WTC11 (cell line): ENCODE data around the gene PTH1R. TPM values are rescaled to one million over a fixed set of nuclear protein-coding genes. Genes with fewer than 3 reads are reported as not detected.

Experiments
- ATAC-seq: fragments of 200-7000 bp; cut with Tn5 transposase; 2 replicates; pipeline ENCODE4 v1.10.0; 2021; ENCODE audit warnings: mild to moderate bottlenecking, moderate library complexity
- CTCF ChIA-PET: fragments of 300-600 bp; sonication (Branson Sonifier 250); formaldehyde crosslinking; loops from one replicate; lab custom pipeline; 2021; ENCODE audit warnings: antibody characterized with exemption; lab: Charles Lee
- POLR2A ChIA-PET: fragments of 350-600 bp; sonication (Branson Sonifier 250); formaldehyde crosslinking; loops from one replicate; lab custom pipeline; 2021; ENCODE audit warnings: antibody characterized with exemption; lab: Charles Lee
- DNase-seq: peaks from one replicate; pipeline ENCODE4 v3.0.0; 2021; ENCODE audit warnings: low spot score
- H3K27ac Mint-ChIP-seq: 2 replicates; pipeline ENCODE4 v1.8.0; 2021; ENCODE audit warnings: mixed read lengths
- H3K27me3 Mint-ChIP-seq: 2 replicates; pipeline ENCODE4 v1.8.0; 2021; ENCODE audit warnings: low read depth, mild to moderate bottlenecking, moderate library complexity, mixed read lengths
- H3K36me3 Mint-ChIP-seq: 2 replicates; pipeline ENCODE4 v1.8.0; 2021; ENCODE audit warnings: mixed read lengths
- H3K4me1 Mint-ChIP-seq: 2 replicates; pipeline ENCODE4 v1.8.0; 2022; ENCODE audit warnings: mixed read lengths
- H3K4me3 Mint-ChIP-seq: 2 replicates; pipeline ENCODE4 v1.8.0; 2021; ENCODE audit warnings: mild to moderate bottlenecking, moderate library complexity, mixed read lengths
- H3K9me3 Mint-ChIP-seq: 2 replicates; pipeline ENCODE4 v1.8.0; 2021; ENCODE audit warnings: mixed read lengths
- FOXJ3 ChIP-seq: sonication (generic); formaldehyde crosslinking; IDR thresholded peaks from 2 replicates; pipeline ENCODE4 v1.9.0; 2021; ENCODE audit warnings: missing genetic modification reagents, mild to moderate bottlenecking, borderline replicate concordance
- GRHL2 ChIP-seq: fragments of 250-450 bp; sonication (Bioruptor Pico); IDR thresholded peaks from 2 replicates; pipeline ENCODE4 v1.8.0; 2022; ENCODE audit warnings: mild to moderate bottlenecking, moderate library complexity; ENCODE audit not compliant: insufficient replicate concordance, severe bottlenecking
- HMGA2 ChIP-seq: fragments of 250-450 bp; sonication (Bioruptor Pico); IDR thresholded peaks from 2 replicates; pipeline ENCODE4 v1.4.0; 2021; ENCODE audit warnings: mild to moderate bottlenecking, moderate library complexity
- IRF2 ChIP-seq: sonication (generic); formaldehyde crosslinking; IDR thresholded peaks from 2 replicates; pipeline ENCODE4 v1.8.0; 2022; ENCODE audit warnings: low read depth, missing genetic modification reagents, borderline replicate concordance
- MXD4 ChIP-seq: fragments of 250-450 bp; sonication (Bioruptor Pico); IDR thresholded peaks from 2 replicates; pipeline ENCODE4 v1.8.0; 2021; ENCODE audit warnings: mild to moderate bottlenecking, moderate library complexity, borderline replicate concordance
- NFATC4 ChIP-seq: fragments of 250-450 bp; sonication (Bioruptor Pico); IDR thresholded peaks from 2 replicates; pipeline ENCODE4 v1.9.0; 2021; ENCODE audit warnings: mild to moderate bottlenecking
- RORB ChIP-seq: fragments of 250-450 bp; sonication (Bioruptor Pico); IDR thresholded peaks from 2 replicates; pipeline ENCODE4 v1.9.0; 2021; ENCODE audit warnings: mild to moderate bottlenecking
- SP1 ChIP-seq: sonication (generic); formaldehyde crosslinking; conservative IDR thresholded peaks from 2 replicates; pipeline ENCODE4 v1.8.1; 2022; ENCODE audit warnings: missing genetic modification reagents
- TCF7 ChIP-seq: sonication (generic); formaldehyde crosslinking; IDR thresholded peaks from 2 replicates; pipeline ENCODE4 v1.8.0; 2022; ENCODE audit warnings: mild to moderate bottlenecking, low read depth, missing genetic modification reagents, moderate library complexity
- ZBTB21 ChIP-seq: sonication (generic); formaldehyde crosslinking; IDR thresholded peaks from 2 replicates; pipeline ENCODE4 v1.8.1; 2023; ENCODE audit warnings: mild to moderate bottlenecking, missing genetic modification reagents, borderline replicate concordance
- total RNA-seq: library from RNA; stranded (reverse); gene quantifications from 3 replicates; pipeline ENCODE4 v1.2.3, GENCODE V29; 2021
- TF ChIP-seq, protein P1 (sequence below): sonication (generic); formaldehyde crosslinking; IDR thresholded peaks from 2 replicates; pipeline ENCODE4 v1.8.1; 2022; ENCODE audit warnings: missing genetic modification reagents, borderline replicate concordance
- TF ChIP-seq, protein P2 (sequence below): sonication (generic); formaldehyde crosslinking; IDR thresholded peaks from 2 replicates; pipeline ENCODE4 v1.8.0; 2022; ENCODE audit warnings: missing genetic modification reagents
- TF ChIP-seq, protein P3 (sequence below): fragments of 200-600 bp; IDR thresholded peaks from 2 replicates; pipeline ENCODE4 v1.8.0; 2022; ENCODE audit warnings: antibody characterized with exemption
- TF ChIP-seq, protein P4 (sequence below): sonication (generic); formaldehyde crosslinking; IDR thresholded peaks from 2 replicates; pipeline ENCODE4 v1.8.1; 2023; ENCODE audit warnings: mild to moderate bottlenecking, missing genetic modification reagents
- TF ChIP-seq, protein P5 (sequence below): fragments of 250-450 bp; sonication (Bioruptor Pico); IDR thresholded peaks from 2 replicates; pipeline ENCODE4 v1.9.0; 2021; ENCODE audit warnings: moderate library complexity, mild to moderate bottlenecking, inconsistent platforms, borderline replicate concordance
- TF ChIP-seq, protein P6 (sequence below): sonication (generic); formaldehyde crosslinking; IDR thresholded peaks from 2 replicates; pipeline ENCODE4 v1.8.1; 2022; ENCODE audit warnings: low read depth, missing genetic modification reagents, borderline replicate concordance
- TF ChIP-seq, protein P7 (sequence below): sonication (generic); formaldehyde crosslinking; IDR thresholded peaks from 2 replicates; pipeline ENCODE4 v1.8.1; 2023; ENCODE audit warnings: mild to moderate bottlenecking, missing genetic modification reagents, moderate library complexity

Gene PTH1R
- total RNA-seq, 1 experiment from 2014 or later: 12.0 TPM

DNA sequence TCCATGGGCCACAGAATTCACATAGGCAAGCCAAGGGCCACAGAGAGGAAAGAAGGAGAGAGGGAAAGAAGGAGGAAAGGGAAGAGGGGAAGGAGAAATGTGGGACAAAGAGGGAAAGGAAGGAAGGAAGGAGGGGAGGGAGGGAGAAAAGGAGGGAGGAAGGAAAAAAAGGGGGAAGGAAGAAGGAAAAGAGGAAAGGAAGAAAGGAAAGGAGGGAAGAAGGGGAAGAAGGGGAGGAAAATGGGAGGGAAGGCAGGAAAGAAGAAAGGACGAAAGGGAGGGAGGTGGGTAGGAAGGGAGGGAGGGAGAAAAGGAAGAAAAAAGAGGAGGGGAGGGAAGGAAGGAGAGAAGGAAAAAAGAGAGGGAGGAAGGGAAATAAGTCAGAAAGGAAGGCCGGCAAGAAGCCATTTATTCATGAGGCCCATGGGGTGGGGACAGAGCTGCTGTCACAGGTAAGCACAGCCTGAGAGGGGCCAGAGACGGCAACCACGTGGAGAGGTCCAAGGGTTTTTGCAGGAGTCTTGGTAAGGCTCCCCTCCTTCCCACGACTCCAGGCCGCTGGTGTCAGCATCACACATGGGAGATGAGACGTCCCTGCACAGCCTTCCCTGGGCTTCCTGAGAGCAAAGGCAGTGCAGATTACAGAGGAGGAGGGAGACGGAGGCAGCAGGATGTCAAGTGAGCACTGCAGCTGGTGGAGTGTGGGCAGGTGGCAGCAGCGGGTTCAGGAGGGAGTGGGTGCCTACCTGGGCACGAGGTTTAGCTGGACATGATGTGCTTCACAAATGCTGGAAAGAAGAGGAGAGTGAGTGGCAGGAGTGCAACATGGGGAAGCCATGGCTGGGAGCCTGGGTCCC is 19.8 kb upstream of the PTH1R start:
- Mint-ChIP-seq H3K4me1 (no peaks in the 10 kb centered on the region), H3K36me3 (no peaks in the 10 kb centered on the region), H3K4me3 (no peak overlapping the region; the same call in 1 of the 2 replicates), H3K9me3 (no peaks in the 10 kb centered on the region)
- no peak for ATAC-seq
- no peak for TF ChIP-seq IRF2 (CRISPR knock-in tag)
- TF ChIP-seq, protein P1, sequence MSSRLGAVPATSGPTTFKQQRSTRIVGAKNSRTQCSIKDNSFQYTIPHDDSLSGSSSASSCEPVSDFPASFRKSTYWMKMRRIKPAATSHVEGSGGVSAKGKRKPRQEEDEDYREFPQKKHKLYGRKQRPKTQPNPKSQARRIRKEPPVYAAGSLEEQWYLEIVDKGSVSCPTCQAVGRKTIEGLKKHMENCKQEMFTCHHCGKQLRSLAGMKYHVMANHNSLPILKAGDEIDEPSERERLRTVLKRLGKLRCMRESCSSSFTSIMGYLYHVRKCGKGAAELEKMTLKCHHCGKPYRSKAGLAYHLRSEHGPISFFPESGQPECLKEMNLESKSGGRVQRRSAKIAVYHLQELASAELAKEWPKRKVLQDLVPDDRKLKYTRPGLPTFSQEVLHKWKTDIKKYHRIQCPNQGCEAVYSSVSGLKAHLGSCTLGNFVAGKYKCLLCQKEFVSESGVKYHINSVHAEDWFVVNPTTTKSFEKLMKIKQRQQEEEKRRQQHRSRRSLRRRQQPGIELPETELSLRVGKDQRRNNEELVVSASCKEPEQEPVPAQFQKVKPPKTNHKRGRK (CRISPR knock-in tag): peak; percentile 65; the same call in 1 of the 2 replicates
- TF ChIP-seq, all 79 proteins: peak for 1
- peaks cover 3% of the 10 kb centered on the region; the same call in 1 of the 2 replicates for H3K27me3 Mint-ChIP-seq
- CTCF ChIA-PET: interaction anchor here (1.2 kb wide), 1 partner anchor 10 kb away, joined by 3 read pairs; no protein-coding TSS in a partner anchor
- POLR2A ChIA-PET: no interaction called here
- DNase-seq: peak; percentile 8
- no peak overlapping the region for H3K27ac Mint-ChIP-seq

DNA sequence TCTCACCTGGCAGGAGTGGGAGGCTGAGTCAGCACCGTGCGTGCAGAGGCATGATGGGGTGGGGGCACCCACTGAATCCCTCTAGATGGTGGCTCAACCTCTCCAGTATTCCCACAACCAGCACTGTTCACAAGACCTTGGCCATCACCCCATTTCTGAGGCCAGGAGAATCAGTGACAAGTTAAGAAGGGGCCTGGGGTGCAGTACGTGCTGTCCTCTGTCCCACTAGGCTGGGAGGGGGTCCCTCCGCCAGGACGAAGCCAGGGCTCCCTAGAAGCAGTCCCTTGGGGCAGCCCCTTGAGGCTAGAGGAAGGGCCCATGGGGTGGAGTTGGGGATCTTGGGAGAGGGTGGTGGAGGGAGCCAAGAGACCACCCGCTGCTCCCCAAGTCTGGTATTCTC is 19.1 kb upstream of the PTH1R start:
- no peak overlapping the region for H3K4me3 Mint-ChIP-seq
- H3K9me3 Mint-ChIP-seq: no peaks in the 10 kb centered on the region
- H3K27me3 Mint-ChIP-seq: peaks cover 3% of the 10 kb centered on the region; the same call in 1 of the 2 replicates
- ATAC-seq: no peak
- no peaks in the 10 kb centered on the region for H3K36me3 Mint-ChIP-seq
- DNase-seq: peak; percentile 2
- POLR2A ChIA-PET: no interaction called here
- no peaks in the 10 kb centered on the region for H3K4me1 Mint-ChIP-seq
- TF ChIP-seq RORB (CRISPR knock-in tag) (no peak), GRHL2 (CRISPR knock-in tag) (no peak), MXD4 (CRISPR knock-in tag) (no peak), TCF7 (CRISPR knock-in tag) (no peak), FOXJ3 (CRISPR knock-in tag) (no peak), ZBTB21 (no peak), NFATC4 (CRISPR knock-in tag) (no peak), SP1 (CRISPR knock-in tag) (no peak), HMGA2 (CRISPR knock-in tag) (no peak), IRF2 (CRISPR knock-in tag) (no peak)
- TF ChIP-seq, protein P2, sequence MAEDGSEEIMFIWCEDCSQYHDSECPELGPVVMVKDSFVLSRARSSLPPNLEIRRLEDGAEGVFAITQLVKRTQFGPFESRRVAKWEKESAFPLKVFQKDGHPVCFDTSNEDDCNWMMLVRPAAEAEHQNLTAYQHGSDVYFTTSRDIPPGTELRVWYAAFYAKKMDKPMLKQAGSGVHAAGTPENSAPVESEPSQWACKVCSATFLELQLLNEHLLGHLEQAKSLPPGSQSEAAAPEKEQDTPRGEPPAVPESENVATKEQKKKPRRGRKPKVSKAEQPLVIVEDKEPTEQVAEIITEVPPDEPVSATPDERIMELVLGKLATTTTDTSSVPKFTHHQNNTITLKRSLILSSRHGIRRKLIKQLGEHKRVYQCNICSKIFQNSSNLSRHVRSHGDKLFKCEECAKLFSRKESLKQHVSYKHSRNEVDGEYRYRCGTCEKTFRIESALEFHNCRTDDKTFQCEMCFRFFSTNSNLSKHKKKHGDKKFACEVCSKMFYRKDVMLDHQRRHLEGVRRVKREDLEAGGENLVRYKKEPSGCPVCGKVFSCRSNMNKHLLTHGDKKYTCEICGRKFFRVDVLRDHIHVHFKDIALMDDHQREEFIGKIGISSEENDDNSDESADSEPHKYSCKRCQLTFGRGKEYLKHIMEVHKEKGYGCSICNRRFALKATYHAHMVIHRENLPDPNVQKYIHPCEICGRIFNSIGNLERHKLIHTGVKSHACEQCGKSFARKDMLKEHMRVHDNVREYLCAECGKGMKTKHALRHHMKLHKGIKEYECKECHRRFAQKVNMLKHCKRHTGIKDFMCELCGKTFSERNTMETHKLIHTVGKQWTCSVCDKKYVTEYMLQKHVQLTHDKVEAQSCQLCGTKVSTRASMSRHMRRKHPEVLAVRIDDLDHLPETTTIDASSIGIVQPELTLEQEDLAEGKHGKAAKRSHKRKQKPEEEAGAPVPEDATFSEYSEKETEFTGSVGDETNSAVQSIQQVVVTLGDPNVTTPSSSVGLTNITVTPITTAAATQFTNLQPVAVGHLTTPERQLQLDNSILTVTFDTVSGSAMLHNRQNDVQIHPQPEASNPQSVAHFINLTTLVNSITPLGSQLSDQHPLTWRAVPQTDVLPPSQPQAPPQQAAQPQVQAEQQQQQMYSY (CRISPR knock-in tag): no peak
- TF ChIP-seq, protein P3, sequence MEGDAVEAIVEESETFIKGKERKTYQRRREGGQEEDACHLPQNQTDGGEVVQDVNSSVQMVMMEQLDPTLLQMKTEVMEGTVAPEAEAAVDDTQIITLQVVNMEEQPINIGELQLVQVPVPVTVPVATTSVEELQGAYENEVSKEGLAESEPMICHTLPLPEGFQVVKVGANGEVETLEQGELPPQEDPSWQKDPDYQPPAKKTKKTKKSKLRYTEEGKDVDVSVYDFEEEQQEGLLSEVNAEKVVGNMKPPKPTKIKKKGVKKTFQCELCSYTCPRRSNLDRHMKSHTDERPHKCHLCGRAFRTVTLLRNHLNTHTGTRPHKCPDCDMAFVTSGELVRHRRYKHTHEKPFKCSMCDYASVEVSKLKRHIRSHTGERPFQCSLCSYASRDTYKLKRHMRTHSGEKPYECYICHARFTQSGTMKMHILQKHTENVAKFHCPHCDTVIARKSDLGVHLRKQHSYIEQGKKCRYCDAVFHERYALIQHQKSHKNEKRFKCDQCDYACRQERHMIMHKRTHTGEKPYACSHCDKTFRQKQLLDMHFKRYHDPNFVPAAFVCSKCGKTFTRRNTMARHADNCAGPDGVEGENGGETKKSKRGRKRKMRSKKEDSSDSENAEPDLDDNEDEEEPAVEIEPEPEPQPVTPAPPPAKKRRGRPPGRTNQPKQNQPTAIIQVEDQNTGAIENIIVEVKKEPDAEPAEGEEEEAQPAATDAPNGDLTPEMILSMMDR: no peak
- TF ChIP-seq, protein P4, sequence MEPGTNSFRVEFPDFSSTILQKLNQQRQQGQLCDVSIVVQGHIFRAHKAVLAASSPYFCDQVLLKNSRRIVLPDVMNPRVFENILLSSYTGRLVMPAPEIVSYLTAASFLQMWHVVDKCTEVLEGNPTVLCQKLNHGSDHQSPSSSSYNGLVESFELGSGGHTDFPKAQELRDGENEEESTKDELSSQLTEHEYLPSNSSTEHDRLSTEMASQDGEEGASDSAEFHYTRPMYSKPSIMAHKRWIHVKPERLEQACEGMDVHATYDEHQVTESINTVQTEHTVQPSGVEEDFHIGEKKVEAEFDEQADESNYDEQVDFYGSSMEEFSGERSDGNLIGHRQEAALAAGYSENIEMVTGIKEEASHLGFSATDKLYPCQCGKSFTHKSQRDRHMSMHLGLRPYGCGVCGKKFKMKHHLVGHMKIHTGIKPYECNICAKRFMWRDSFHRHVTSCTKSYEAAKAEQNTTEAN: no peak
- TF ChIP-seq, protein P5, sequence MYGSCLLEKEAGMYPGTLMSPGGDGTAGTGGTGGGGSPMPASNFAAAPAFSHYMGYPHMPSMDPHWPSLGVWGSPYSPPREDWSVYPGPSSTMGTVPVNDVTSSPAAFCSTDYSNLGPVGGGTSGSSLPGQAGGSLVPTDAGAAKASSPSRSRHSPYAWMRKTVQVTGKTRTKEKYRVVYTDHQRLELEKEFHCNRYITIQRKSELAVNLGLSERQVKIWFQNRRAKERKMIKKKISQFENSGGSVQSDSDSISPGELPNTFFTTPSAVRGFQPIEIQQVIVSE (CRISPR knock-in tag): no peak
- TF ChIP-seq, protein P6, sequence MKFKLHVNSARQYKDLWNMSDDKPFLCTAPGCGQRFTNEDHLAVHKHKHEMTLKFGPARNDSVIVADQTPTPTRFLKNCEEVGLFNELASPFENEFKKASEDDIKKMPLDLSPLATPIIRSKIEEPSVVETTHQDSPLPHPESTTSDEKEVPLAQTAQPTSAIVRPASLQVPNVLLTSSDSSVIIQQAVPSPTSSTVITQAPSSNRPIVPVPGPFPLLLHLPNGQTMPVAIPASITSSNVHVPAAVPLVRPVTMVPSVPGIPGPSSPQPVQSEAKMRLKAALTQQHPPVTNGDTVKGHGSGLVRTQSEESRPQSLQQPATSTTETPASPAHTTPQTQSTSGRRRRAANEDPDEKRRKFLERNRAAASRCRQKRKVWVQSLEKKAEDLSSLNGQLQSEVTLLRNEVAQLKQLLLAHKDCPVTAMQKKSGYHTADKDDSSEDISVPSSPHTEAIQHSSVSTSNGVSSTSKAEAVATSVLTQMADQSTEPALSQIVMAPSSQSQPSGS (CRISPR knock-in tag): no peak
- TF ChIP-seq, protein P7, sequence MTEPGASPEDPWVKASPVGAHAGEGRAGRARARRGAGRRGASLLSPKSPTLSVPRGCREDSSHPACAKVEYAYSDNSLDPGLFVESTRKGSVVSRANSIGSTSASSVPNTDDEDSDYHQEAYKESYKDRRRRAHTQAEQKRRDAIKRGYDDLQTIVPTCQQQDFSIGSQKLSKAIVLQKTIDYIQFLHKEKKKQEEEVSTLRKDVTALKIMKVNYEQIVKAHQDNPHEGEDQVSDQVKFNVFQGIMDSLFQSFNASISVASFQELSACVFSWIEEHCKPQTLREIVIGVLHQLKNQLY: no peak
- H3K27ac Mint-ChIP-seq: no peak overlapping the region
- CTCF ChIA-PET: interaction anchor here (1.0 to 2.2 kb wide), 2 partner anchors 8 to 51 kb away, joined by 3 to 12 read pairs; no protein-coding TSS in a partner anchor
